HFFc6 (cell line): ENCODE measurements around the gene GPRC5D. TPM values are rescaled to one million over a fixed set of nuclear protein-coding genes. Genes with fewer than 3 reads are reported as not detected.

Experiments used
- DNase-seq: peaks from one replicate; pipeline ENCODE4 v3.0.0-alpha.2; 2018
- H3K27ac Mint-ChIP-seq: 2 replicates; pipeline ENCODE4 v1.8.0; 2020; ENCODE audit warnings: mild to moderate bottlenecking, mixed read lengths
- H3K27me3 Mint-ChIP-seq: 2 replicates; pipeline ENCODE4 v1.8.0; 2021; ENCODE audit warnings: mild to moderate bottlenecking, moderate library complexity, mixed read lengths; ENCODE audit not compliant: insufficient read depth
- H3K36me3 Mint-ChIP-seq: 2 replicates; pipeline ENCODE4 v1.8.0; 2021; ENCODE audit warnings: low read depth, mixed read lengths
- H3K4me1 Mint-ChIP-seq: 2 replicates; pipeline ENCODE4 v1.8.0; 2020; ENCODE audit warnings: low read depth, mixed read lengths
- H3K4me3 Mint-ChIP-seq: 2 replicates; pipeline ENCODE4 v1.8.0; 2020; ENCODE audit warnings: mild to moderate bottlenecking, moderate library complexity, mixed read lengths
- H3K9me3 Mint-ChIP-seq: 2 replicates; pipeline ENCODE4 v1.8.0; 2020; ENCODE audit warnings: mild to moderate bottlenecking, mixed read lengths
- CTCF ChIP-seq: fragments of 200-600 bp; sonication (generic); IDR thresholded peaks from 2 replicates; pipeline ENCODE4 v1.5.0; 2021; ENCODE audit warnings: antibody characterized with exemption, mild to moderate bottlenecking
- long read RNA-seq: library from polyadenylated mRNA; unstranded; transcript quantifications from one replicate; pipeline ENCODE4 v2.0.0, GENCODE V29; 2019
- total RNA-seq, 6 experiments: library from RNA; stranded (reverse); fragmentation: NEBNext Ultra II Directional; extraction: Animal tissue kit (Norgen Biotek cat#: 25700); gene quantifications; 2 replicates in 1 of 6; 3 replicates in 5 of 6; pipeline ENCODE4 v1.2.3, GENCODE V29; 2021

The GPRC5D gene
- total RNA-seq = not detected
- long read RNA-seq = 0 reads

- TF ChIP-seq CTCF = no peak
- peaks cover 19% of the 10 kb centered on the region for H3K4me1 Mint-ChIP-seq
- H3K9me3 Mint-ChIP-seq = no peaks in the 10 kb centered on the region
- H3K4me3 Mint-ChIP-seq = no peak within 1 kb of the TSS
- peaks cover 5% of the 10 kb centered on the region for H3K27me3 Mint-ChIP-seq
- H3K36me3 Mint-ChIP-seq = peaks cover 12% of the 10 kb centered on the region
- H3K27ac Mint-ChIP-seq = no peak within 1 kb of the TSS
- DNase-seq = no peak
Measured at GRCh38 chr12:12952036-12952435, at the start of gene GPRC5D. Gene GPRC5D, minus strand, starts transcription at chr12:12952170. Its CDS starts 1,786 bp downstream, at chr12:12950384.

- H3K9me3 Mint-ChIP-seq = no peaks in the 10 kb centered on the region
- H3K4me1 Mint-ChIP-seq = peaks cover 58% of the 10 kb centered on the region
- DNase-seq = no peak
- peak overlapping the region; percentile 73 for H3K27ac Mint-ChIP-seq
- H3K27me3 Mint-ChIP-seq = no peaks in the 10 kb centered on the region; the same call in 1 of the 2 replicates
- peak overlapping the region; percentile 84 for H3K4me3 Mint-ChIP-seq
- TF ChIP-seq CTCF = no peak
- H3K36me3 Mint-ChIP-seq = peaks cover 14% of the 10 kb centered on the region
Measured at GRCh38 chr12:13001775-13002040, 49.7 kb upstream of the GPRC5D start.

GRCh38 chr12:13000925-13001774, 49.2 kb upstream of the GPRC5D start:
- peak; percentile 75 for TF ChIP-seq CTCF
- H3K27me3 Mint-ChIP-seq = no peaks in the 10 kb centered on the region; the same call in 1 of the 2 replicates
- peak overlapping the region; percentile 93 for H3K27ac Mint-ChIP-seq
- H3K4me3 Mint-ChIP-seq = peak overlapping the region; percentile 91
- H3K36me3 Mint-ChIP-seq = peaks cover 14% of the 10 kb centered on the region
- peaks cover 57% of the 10 kb centered on the region for H3K4me1 Mint-ChIP-seq
- H3K9me3 Mint-ChIP-seq = no peaks in the 10 kb centered on the region
- DNase-seq = peak; percentile 21

- DNase-seq = no peak
- no peaks in the 10 kb centered on the region for H3K9me3 Mint-ChIP-seq
- peaks cover 51% of the 10 kb centered on the region for H3K4me1 Mint-ChIP-seq
- peak overlapping the region; percentile 91 for H3K4me3 Mint-ChIP-seq
- TF ChIP-seq CTCF = no peak
- peak overlapping the region; percentile 93 for H3K27ac Mint-ChIP-seq
- peaks cover 14% of the 10 kb centered on the region for H3K36me3 Mint-ChIP-seq
- no peaks in the 10 kb centered on the region; the same call in 1 of the 2 replicates for H3K27me3 Mint-ChIP-seq
Measured at GRCh38 chr12:13000616-13000924, 48.6 kb upstream of the GPRC5D start.

GRCh38 chr12:12999959-13000615, 48.1 kb upstream of the GPRC5D start, which contains the start of gene HEBP1:
Gene HEBP1, minus strand, starts transcription at chr12:13000265. Its CDS starts 151 bp downstream, at chr12:13000114.
- Mint-ChIP-seq H3K27me3 (no peaks in the 10 kb centered on the region; the same call in 1 of the 2 replicates), H3K9me3 (no peaks in the 10 kb centered on the region), H3K27ac (peak within 1 kb of the TSS; percentile 93), H3K36me3 (peaks cover 14% of the 10 kb centered on the region), H3K4me1 (peaks cover 50% of the 10 kb centered on the region), H3K4me3 (peak within 1 kb of the TSS; percentile 91)
- peak; percentile 87 for DNase-seq
- no peak; the same call in 1 of the 2 replicates for TF ChIP-seq CTCF
